Measurements from ENCODE around the gene LAPTM5.
"Not testable (repeated sequence)": the region's sequence is repeated elsewhere in the genome, so short reads cannot be mapped to it uniquely, and the experiment has no call there.

Gene LAPTM5

GRCh38 chr1:30771005-30771404, 13.4 kb upstream of the LAPTM5 start:
- DNase-seq (ENCODE audit: low read depth, low spot score): no peak

DNA sequence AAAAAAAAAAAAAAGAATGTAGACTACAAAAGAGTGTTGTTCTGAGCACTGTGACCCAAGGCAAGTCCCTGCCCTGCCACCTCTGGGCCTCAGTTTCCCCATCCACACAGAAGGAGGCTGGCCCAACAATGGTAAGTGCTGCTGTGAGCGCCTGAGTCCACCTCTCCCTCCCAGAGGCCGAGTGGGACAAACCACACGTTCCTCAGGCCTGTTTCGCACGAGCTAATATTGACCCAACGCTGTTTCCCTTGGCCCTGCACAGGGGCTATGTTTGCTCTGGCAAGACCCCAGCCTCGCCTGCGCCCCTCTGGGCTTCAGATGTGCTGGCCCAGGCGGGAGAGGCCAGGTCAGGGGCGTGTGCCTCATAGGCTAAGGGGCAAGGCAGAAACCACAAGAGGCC, 12.6 kb upstream of the LAPTM5 start:
- no peak for DNase-seq (ENCODE audit: low read depth, low spot score)

DNA sequence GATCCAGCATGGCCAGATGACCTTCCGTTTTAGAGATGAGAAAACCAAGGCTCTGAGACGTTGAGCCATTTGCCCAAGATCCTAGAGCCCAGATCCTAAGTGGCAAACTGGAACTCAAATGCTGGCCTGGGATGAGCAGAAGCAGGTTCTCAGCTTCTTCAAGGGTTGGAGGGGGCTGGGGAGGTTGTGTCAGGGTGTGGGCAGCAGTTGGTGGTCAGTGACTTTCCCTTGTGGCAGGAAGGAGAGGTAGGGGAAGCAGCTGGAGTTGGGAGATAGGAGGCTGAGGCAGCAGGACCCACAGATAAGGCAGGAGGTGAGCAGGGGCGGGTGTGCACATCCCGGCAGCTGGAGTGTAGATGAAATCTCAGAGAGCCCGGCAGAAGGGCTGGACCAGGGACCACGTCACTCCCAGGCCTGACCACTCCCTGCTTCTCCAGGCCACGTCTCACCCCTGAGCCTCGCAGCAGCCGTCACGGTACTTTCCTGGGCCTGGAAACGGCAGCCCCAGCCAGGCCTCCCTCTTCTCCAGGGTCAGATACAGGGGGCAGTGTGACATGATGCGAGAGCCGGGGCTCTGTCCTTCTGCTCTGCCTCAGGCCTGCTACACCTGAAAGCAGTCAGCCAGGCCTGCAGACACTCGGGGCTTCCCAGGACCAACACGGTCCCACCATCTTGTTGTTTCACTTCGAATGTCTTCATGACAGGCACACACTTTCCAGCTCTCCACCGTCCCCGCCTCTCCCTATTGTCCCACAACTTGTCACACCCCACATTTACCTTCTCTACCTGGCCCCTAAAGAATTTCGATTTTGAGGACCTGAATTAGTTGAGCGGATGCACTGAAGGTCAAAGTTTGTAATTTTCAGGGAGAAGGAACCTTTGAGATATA, 11.5 kb upstream of the LAPTM5 start:
- DNase-seq (ENCODE audit: low read depth, low spot score): no peak

GRCh38 chr1:30768159-30768829, 10.7 kb upstream of the LAPTM5 start:
- no peak for DNase-seq (ENCODE audit: low read depth, low spot score)

GRCh38 chr1:30766948-30767347, 9.4 kb upstream of the LAPTM5 start:
- not testable (repeated sequence) for DNase-seq (ENCODE audit: low read depth, low spot score)

DNA sequence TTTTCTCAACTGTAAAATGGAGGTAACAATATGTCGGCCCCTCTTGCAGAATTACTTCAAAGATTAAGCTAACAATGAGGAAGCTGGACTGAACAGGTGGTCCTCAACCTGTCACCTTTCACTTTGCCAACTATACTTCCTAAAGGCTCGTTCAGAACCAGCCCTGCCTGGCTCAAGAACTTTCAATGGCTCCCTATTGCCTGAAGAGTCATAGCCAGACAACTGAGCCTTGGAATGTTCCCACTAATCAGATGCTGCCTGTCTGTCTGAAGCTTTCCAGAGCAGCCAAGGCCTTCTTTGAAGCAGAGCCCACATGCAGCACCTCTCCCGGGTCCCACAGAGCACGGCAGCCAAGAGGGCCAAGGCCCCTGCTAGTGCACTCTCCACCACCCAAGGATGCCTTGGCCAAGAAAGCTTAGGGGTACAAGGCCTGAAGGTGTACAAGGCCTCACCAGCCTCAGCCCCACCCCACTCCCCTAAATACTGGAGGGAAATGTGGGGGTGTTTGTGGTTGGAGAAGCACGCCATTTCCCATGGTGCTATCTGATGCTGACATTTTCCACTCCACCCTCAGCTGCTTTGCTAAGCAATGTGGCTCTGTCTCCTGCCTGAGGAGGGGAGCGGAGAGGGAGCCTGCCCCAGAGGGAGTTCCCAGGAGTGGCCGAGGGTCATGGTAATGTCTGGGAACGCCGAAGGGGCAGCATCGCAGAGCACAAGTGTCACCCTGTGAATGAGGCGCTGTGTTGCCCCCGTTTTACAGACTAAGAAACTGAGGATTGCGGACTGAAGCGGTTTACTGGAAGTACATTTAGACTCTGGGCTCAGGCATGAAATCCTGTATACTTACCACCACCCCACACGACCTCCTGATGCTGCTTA, 8.2 kb upstream of the LAPTM5 start:
- DNase-seq (ENCODE audit: low read depth, low spot score): no peak

GRCh38 chr1:30764939-30765555, 7.5 kb upstream of the LAPTM5 start:
- DNase-seq (ENCODE audit: low read depth, low spot score): no peak

- no peak for DNase-seq (ENCODE audit: low read depth, low spot score)
Observed at GRCh38 chr1:30764396-30764795, 6.8 kb upstream of the LAPTM5 start.

DNA sequence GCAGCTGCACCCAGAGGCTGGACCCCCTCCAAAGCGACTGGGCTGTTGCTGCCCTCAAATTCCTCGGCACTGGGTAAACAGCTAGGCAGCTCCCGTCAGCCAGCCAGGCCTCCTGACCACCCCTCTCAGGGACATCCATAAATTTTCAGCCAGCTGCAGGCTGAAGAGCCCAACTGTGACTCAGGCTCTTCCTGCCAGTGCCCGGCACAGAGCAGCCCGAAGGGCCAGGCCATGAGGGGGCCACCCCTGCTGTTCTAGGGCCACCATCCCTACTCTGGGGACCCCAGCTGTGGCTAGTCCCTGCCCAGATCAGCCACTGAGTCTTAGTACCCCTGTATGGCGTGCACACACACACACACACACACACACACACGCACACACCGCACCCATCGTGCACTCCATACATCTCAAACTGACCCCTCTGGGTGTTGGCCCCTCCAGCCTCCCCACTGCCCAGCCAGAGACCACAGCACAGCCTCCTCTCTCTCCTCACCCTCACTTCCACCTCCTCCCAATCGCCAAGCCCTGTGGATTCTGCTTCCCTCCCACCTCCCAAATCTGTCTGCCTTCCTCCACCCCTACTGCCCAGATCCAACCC, 6.2 kb upstream of the LAPTM5 start:
- DNase-seq (ENCODE audit: low read depth, low spot score): no peak

GRCh38 chr1:30762930-30763650, 5.5 kb upstream of the LAPTM5 start:
- no peak for DNase-seq (ENCODE audit: low read depth, low spot score)

GRCh38 chr1:30762152-30762929, 4.8 kb upstream of the LAPTM5 start:
- DNase-seq (ENCODE audit: low read depth, low spot score): no peak

DNA sequence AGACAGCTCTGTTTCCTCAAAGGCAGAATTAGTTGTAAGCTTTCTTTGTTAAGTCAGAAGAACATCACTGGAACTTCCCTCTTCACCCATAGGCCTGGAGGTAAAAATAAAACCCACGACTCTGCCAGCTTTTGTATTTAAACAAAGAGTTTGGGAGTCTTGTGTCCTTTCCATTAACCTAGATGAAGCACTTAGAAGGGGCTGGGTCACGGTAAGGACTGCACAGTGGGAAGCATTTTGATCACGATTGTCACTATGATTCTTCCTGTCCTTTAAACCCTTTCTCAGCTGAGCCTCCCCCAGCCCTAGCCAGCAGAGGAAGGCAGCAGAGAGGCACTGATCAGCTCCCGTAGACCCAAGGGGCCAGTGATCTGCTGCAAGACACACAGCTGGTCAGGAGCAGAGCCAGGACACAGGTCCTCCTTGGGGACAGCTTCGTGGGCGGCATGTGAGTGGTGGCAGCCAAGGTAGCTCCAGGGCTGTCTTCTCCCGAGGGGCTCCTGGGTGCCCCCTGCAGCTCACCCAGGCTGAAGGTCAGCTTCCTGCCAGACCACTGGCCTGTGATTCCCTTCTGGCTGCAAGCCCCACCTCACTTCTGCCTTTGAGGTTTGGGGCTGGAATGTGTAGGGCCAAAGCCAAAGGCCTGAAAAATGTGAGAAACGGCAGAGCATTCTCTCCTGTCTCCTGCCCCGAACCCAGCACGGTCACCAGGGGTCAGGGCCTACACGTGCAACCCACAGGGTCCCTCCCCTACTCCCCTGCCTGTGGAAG, 4.0 kb upstream of the LAPTM5 start:
- DNase-seq (ENCODE audit: low read depth, low spot score): no peak

DNA sequence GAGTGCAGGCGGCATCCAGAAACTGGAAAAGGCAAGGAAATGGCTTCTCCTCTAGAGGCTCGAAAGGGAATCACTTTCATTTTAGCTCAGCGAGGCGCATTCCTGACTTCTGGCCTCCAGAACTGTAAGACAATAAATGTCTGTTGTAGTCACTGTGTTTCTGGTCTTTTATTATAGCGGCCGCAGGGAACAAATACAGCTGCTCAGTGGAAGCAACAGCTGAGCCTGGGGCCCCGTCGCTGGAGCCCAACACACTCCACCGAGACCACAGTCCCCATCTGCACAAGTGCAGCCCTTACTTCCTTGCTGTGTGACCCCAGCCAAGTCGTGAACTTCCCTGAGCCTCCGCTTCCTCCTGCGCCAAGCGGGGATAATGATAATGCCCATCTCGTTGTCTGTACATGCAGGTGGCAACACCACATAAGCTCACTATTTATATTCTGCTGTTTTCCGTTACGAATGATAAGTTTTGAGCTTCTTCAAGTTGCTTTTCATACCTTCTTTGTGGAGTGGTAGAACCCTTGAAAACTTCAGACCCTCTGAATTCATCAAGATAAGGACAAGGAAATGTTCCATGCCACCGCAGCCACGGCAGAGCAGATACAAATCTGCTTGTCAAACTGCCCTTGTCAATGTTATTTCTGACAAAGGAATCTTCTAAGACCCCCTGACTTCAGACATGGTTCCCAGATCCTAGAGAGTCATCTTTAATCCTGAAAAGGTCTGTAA, 3.2 kb upstream of the LAPTM5 start:
- DNase-seq (ENCODE audit: low read depth, low spot score): no peak

GRCh38 chr1:30759718-30760281, 2.2 kb upstream of the LAPTM5 start:
- DNase-seq (ENCODE audit: low read depth, low spot score): no peak

DNA sequence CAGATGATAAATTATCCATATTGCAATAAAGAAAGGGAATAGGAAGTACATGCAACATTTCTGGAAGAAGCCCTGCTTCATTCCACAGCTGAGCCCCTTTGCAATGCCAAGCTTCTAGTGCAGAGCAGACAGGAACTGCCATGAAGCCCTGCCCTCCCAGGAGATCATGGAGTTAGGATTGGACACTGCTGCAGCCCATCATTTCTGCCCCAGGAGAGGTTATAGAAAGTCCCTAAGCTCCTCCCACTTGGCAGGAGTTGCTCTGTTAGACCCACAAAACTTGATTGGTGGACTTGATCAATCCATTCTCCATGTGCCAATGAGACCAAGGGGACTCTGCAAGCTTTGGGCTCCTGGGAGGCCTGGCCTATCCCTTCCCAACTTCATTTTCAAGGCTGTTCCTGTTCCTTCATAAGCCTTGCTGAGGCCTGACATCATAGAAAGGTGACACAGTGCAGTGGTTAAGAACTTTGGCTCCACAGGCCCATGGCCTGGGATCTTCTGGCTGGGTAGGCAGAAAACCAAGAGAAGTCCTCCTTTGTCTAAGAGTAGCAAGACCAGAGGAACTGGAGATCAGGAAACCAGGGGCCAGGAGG, 1.3 kb upstream of the LAPTM5 start:
- no peak for DNase-seq (ENCODE audit: low read depth, low spot score)

DNA sequence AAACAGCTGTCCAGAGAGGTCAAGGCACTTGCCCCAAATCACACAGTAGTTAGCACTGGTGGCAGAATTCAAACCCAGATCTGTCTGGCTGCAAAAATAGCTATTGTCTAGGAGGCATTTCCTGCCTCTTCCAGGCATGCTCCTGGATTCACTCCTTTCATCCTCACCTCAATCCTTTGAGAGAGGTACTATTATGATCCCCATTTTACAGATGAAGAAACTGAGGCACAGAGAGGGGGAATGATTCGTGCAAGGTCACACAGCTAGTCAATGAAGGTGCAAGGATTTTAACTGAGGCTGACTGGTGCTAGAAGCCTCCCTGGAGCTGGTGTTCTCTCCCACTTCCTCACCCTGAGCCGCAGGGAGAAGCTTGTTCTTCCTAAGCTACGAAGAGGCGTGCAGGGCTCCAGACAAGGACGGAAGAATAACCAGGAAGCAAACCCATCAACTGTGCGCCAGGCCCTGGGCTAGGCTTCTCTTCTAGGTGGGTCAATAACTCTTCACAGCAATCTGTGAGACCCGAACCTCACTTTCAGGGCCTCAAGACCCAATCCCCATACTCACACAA, 631 bp upstream of the LAPTM5 start:
- DNase-seq (ENCODE audit: low read depth, low spot score): no peak

All from brain pericyte (primary cell).